ENCODE results near the gene MROH9. TPM values are rescaled to one million over a fixed set of nuclear protein-coding genes. Genes with fewer than 3 reads are reported as not detected.

Gene MROH9
- total and polyA plus RNA-seq, 2 experiments from 2014 or later, result 0.06 TPM; not detected in 1

GRCh38 chr1:170891872-170892271, 43.5 kb upstream of the MROH9 start:
- Histone ChIP-seq H3K27ac (ENCODE audit: low read depth) (no peak overlapping the region), H3K36me3 (ENCODE audit: insufficient read depth) (no peaks in the 10 kb centered on the region), H3K4me3 (no peak overlapping the region), H3F3A (replicated peaks; ENCODE audit: low read depth) (no peaks in the 10 kb centered on the region), H3K79me2 (replicated peaks; ENCODE audit: insufficient read depth) (no peaks in the 10 kb centered on the region), H3K4me1 (ENCODE audit: insufficient read depth) (no peaks in the 10 kb centered on the region), H3K9me2 (ENCODE audit: insufficient read depth) (no peaks in the 10 kb centered on the region), H3K4me2 (no peak overlapping the region), H2AFZ (no peak overlapping the region), H4K20me1 (replicated peaks; ENCODE audit: insufficient read depth) (no peaks in the 10 kb centered on the region), H3K27me3 (ENCODE audit: insufficient read depth) (no peaks in the 10 kb centered on the region)
- H3K36me3 Mint-ChIP-seq (ENCODE audit: low read depth), result no peaks in the 10 kb centered on the region
- H3K27ac Mint-ChIP-seq, result no peak overlapping the region
- TF ChIP-seq STAT1 (IDR thresholded peaks at IDR 0.05; ENCODE audit: unreplicated experiment), result no peak
- TF ChIP-seq POLR2AphosphoS5 (IDR thresholded peaks at IDR 0.05; ENCODE audit: low read depth), result no peak
- TF ChIP-seq REST (IDR thresholded peaks at IDR 0.05; ENCODE audit: unreplicated experiment), result no peak
- no peak for TF ChIP-seq ZNF462 (CRISPR knock-in tag; IDR thresholded peaks at IDR 0.05)
- TF ChIP-seq CREB1 (CRISPR knock-in tag; IDR thresholded peaks at IDR 0.05; ENCODE audit: low read depth), result no peak
- no peak for TF ChIP-seq NANOG (IDR thresholded peaks at IDR 0.05; ENCODE audit: borderline replicate concordance)
- no peak for TF ChIP-seq ETS1 (IDR thresholded peaks at IDR 0.05)
- TF ChIP-seq JUNB (IDR thresholded peaks at IDR 0.05; ENCODE audit: unreplicated experiment), result no peak
- no peak for TF ChIP-seq CTCF (conservative IDR thresholded peaks at IDR 0.05; ENCODE audit: low read depth in 2 of 2)
- TF ChIP-seq ZNF331 (CRISPR knock-in tag; IDR thresholded peaks at IDR 0.05; ENCODE audit: low read depth), result no peak
- no peak for TF ChIP-seq ZNF114 (CRISPR knock-in tag; IDR thresholded peaks at IDR 0.05)
- DNase-seq (ENCODE audit: low spot score) (no peak), ATAC-seq (no peak)
- H3K4me3 Mint-ChIP-seq, result no peak overlapping the region
- H3K9me3 Mint-ChIP-seq, result no peaks in the 10 kb centered on the region
- no peaks in the 10 kb centered on the region for H3K27me3 Mint-ChIP-seq (ENCODE audit: insufficient read depth, low read depth, poor library complexity)
- peaks cover 5% of the 10 kb centered on the region; the same call in 1 of the 3 replicates for H3K4me1 Mint-ChIP-seq

Measured in GM23338 (cell line).